HL-60/S4 (cell line): ENCODE results near the gene KRT79.

Experiments
- in situ Hi-C: fragments of 300-500 bp; cut with MboI; formaldehyde crosslinking; loops from 2 replicates; pipeline ENCODE4 v1.14.3; 2022; ENCODE audit warnings: low sequenced_read_pairs

Gene KRT79

DNA sequence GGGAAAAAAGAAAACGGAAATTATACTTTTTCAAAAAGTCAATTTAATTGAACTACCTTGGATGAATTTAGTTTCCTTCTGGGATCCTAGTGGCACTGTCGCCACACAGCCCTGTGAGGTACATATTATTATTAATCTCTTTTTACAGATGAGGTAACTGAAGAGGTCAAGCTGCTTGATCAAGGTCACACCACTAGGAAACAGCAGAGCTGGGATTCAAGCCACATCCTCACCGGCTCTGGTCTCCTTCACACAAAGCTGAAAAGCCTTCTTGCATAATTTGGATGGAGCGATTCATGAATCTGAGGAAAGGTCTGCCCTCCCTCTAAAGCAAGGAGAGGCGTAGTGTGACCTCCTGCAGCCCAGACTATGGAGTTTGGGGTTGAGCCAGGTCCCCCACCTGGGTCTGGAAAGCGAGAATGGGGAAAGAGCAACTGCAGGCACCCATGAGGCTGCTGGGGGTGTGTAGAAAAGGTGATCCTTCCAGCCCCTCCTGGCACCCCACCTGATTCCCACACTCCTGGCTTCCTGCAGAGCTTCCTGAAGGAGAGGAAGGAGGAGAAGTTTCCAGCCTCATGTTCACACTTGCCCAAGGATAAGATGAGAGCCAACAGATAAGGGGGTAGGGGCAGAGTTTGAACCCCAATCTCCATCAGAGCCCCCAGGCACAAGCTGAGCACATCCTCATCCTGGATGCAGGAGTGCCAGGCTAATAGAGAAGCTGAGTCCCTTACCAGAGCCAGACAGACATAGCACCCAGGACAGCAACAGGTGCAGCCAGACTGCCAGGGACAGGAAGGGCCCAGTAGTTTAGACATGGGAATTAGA is 3.9 kb upstream of the KRT79 start:
- in situ Hi-C loops, result no loop called here

DNA sequence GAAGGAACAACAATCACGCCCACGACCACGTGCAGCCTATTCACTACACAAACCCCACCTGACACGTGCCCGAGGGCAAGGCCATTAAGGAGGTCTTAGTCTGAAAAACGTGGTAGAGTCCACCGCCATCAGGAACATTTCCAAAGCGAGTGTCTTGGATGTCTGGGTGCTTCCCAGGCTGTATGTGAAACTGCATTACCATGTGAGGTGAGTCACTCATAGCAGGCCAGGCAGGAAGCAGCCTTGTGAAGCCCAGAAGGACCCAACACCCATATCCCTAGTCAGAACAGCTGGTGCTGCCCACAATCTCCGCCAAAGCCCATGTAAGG is 3.3 kb upstream of the KRT79 start:
- in situ Hi-C loops, result no loop called here

DNA sequence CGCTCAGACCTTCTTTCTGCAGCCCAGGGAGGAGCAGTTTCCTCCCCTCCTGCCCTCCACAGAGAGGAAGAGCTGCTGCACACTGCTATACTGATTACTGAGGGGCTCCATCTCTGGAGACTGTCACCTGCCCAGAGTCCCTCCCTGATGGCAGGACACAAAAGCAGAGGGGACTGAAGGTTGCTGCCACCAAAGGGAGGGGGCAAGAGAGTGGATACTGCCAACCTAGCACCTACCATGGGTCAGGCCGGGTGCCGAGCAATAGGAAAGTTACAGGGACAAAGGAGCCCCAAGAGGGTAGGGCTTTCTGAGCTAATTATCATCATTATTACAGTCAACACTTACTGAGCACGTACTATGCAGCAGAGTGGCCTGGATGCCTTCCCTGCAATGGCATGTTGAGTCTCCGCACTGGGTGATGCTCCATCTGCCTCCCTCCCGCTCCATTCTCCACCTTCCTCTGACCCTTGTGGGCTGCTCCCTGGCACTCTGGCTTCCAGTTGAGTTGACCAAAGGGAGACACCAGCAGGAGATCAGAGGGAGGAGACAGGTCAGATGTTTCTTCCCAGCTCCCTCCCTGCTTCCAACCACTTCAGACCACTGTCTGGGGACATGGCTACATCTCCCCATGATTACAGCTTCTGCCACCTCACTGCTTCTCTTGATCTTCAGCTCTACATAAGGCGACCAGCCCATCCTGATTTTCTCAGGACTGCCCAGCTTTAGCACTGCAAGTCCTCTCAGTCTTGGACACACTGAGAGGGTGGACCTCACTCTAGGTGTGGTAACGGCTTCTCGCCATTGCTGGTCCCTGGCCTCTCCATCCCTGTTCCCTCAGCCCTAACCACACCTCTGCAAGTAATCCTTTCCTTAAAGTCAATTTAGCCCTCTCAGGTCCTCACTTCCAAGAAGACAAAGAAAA is 2.6 kb upstream of the KRT79 start:
- in situ Hi-C loops, result no loop called here

DNA sequence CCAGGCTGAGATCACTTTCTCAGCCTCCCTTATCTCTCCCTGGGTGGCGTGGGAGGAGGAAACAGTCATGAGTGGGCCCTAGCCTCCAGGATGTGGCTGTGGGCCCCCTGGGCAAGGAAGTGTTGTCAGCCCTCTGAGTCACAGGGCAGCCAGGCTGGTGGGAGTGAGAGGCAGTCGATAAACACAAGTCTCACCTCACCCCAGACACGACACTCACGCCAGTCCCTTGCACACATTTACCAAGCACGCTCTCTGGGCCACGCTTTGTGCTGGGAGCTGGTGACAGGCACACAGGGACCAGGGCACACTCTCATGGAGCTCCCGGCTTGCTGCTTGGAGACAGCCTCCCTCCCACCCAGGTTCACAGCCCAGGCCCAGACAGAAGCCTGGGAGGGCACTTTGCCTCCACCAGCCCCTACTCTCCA is 1.9 kb upstream of the KRT79 start:
- in situ Hi-C loops, result no loop called here

DNA sequence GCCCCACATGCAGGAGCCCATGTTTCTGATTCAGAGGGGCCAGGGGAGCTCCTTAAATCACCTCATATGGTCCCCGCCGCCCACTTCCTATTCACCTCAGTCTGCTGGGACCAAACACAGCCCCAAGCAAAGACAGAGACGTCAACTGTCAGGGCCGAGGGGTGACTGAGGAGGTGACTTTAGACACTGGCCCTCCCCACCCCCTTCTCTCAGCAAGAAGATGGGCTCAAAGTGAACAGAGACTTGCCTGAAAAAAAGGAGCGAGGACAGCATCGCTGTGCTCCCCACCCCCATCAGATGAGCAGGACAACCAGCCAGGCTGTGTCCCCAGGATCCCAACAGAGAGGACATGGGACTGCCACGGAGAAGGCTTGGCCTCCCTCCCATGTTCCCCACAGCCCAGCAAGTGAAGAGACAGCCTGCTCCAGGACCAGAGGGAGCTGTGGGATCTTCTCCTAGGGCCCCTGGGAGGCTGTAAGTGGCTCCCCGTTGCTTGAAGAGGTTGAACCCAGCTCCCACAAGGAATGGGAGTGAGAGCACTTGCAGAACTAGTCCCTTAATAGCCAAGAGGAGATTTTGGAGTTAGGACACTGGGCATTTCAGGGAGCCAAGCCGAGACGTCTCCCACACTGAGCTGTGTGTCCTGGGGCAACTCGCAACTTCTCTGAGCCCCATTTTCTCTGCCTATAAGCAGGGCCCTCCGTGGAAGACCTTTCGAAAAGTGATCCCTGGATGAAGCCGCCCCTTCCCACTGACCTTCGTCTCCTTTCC is 1.3 kb upstream of the KRT79 start:
- in situ Hi-C loops, result no loop called here

DNA sequence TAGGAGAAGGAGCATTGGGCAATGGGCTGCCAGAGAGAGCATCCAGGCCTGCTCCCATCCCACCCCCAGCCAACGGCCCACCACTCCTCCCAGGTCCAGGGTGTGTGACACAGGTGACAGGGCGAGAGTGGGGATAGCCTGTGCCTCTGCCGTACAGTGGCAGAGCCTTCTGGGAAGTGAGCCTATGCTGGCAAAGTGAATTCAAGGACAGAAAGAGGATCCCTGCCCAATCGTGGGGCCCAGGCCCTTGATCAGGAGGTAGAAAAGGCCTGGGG is 553 bp upstream of the KRT79 start:
- in situ Hi-C loops, result no loop called here

DNA sequence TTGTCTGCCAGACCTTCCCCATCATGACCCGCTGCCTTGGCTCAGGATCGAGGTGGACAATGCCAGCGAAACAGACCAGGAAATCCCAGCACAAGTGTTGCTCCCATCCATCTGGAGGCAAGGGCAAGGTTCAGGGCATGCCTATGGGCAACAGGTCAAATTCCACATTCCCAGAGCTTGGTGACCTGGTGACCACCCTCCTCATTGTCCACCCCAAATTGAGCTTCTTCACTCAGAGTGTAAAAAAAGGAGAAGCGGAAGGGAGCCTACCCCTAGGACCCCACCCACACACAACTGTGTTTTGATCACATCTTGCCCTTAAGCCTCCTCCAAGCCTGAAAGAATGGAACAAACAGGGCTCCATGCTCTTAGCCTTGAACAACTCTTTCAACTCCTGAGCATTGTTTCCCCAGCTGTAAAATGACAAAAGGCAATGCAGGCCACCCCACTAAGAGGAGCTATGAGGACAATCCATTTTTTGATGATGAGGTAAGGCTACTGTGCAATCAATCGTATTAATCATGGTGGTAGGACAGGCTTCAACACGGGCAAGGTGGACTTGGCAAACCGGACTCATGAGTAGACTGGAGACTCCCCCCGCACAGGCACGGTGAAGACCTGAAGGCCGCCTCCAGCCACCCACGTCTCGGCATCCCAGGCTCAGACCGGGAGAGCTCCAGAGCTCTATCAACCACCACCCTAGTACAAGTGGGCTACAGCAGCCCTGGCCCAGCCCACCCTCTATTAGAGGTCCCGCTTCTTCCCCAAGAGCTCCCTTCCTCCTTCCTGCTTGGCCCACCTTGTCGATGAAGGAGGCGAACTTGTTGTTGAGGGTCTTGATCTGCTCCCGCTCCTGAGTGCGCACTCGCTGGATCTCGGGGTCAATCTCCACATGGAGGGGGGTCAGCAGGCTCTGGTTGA is 866 bp downstream of the KRT79 start:
- in situ Hi-C loops, result no loop called here

DNA sequence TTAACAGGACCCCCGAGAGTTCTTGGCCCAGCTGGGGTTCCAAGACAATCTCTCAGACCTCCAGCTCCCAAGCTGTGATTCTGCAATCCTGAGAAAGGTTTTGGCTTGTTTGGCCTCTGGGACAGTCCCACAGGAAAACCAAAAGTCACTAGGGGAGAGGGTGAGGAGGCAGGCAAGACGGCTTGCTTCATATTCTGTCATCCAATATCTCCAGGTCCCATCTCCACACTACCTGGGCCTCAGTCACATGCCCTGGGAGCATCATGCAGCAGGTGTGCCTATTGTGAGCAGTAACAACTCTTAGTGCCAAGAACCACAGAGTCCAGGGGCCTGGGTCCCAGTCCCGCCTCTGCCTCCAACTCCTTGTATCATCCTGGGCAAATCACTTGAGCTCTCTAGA is 1.7 kb downstream of the KRT79 start:
- in situ Hi-C loops, result no loop called here

DNA sequence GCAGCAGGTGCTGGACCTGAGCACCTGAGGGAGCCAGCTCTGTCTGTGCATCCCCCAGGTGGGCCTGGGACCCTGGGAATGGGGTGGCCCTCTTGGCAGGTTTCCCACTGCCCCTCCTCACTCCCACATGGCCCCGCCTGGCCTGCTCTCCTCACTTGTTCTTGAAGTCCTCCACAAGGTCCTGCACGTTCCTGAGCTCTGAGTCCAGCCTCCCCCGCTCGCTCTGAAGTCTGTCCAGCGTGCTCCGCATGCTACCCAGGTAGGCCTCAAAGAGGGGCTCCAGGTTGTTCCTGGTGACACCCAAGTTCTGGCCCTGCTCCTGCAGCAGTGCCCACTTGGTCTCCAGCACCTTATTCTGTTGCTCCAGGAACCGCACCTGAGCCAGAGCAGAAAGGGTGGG is 2.9 kb downstream of the KRT79 start:
- in situ Hi-C loops, result no loop called here

DNA sequence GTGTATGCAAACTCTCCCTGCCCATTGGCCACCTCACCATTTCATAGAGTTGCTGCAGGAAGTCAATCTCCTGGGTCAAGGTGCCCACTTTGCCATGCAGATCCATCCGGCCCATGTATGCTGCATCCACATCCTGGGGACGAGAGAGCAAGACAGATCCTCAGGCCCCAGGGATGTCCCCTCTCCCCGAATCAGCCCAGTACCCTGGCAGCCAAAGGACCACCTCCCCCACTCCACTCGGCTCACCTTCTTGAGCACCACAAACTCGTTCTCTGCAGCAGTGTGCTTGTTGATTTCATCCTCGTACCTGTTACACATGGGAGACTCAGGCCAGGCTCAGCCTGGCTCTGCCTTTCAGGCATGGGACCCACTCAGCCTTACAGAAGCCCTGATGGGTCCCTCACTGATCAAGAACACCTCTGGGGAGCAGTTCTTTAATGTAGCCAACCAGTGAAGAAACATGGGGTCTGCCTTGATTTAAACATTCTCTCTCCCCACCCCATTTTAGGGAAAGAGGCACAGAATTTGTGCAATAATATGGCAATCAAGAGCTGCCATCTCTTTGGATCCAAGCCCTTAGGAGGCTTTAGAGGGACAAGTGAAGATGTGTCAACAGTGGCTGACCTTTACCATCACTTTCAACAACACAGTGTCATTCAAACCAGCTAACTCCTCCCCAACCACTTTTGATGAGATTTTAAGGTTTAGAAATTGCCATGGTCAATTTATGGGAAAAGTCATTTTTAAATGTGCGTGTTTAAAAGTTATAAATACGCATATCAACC is 3.9 kb downstream of the KRT79 start:
- in situ Hi-C loops, result no loop called here

DNA sequence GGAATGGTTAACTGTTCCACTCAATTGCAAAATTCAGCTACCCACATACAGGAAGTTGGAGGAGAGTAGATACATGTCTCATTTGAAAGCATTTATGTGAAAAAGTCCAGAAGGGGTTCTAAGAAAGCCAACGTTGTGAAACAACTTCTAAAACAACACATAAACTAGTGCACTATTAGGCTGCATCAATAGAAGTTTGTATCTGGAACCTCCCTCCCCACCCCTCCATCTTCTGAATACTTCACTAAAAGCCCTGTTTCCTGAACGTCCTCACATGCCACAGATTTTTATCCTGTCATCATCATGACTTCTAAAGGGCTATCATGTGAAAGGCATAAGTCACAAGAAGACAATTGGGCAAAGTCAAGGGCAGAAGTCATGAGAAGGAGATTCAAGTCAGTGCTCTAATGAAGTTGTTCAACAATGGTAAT is 5.5 kb downstream of the KRT79 start:
- in situ Hi-C loops, result no loop called here

DNA sequence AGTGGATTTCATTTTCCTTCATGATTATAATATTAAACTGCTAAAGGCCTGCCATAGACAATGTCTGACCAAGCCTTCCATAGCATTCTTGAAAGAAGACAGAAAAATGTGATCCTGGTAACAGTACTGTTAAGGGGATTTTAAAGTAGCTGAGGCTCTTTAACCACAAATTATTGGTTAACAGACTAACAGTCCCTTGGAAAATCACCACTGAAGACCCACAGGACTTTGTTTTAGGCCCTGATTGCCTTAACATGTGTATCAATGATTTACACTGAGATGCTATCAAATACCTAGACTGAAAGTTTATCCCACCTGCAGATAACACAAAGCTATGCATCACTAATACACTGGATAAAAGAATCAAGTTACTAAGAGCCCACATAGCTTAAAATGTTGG is 6.0 kb downstream of the KRT79 start:
- in situ Hi-C loops, result no loop called here

DNA sequence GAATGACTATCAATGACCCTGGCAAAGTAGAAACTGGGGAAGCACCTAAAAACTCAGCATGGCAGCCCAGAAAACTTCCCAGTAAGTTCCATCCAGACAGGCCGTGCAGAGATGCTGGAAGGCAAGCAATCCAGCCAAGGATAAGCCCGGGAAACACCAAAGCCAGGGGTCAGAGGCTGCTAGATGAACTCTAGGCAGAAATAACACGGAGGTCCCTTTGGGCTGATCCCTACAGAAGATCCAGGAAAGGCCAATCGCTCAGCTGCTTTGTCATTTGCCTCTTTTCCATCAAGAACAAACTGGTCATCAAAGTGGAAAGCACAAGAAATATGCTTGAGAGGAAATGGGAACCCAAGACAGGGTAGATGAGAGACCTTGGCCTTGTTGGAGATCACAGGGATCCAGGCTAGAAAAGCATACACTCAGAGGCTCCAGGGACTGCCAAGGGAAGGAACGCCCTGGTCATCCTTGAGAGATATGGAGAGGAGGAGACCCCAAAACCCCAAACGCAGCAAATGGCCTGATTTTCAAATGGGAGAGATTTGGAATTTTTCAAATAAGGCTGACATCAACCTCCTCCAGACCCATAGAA is 6.5 kb downstream of the KRT79 start:
- in situ Hi-C loops, result no loop called here

DNA sequence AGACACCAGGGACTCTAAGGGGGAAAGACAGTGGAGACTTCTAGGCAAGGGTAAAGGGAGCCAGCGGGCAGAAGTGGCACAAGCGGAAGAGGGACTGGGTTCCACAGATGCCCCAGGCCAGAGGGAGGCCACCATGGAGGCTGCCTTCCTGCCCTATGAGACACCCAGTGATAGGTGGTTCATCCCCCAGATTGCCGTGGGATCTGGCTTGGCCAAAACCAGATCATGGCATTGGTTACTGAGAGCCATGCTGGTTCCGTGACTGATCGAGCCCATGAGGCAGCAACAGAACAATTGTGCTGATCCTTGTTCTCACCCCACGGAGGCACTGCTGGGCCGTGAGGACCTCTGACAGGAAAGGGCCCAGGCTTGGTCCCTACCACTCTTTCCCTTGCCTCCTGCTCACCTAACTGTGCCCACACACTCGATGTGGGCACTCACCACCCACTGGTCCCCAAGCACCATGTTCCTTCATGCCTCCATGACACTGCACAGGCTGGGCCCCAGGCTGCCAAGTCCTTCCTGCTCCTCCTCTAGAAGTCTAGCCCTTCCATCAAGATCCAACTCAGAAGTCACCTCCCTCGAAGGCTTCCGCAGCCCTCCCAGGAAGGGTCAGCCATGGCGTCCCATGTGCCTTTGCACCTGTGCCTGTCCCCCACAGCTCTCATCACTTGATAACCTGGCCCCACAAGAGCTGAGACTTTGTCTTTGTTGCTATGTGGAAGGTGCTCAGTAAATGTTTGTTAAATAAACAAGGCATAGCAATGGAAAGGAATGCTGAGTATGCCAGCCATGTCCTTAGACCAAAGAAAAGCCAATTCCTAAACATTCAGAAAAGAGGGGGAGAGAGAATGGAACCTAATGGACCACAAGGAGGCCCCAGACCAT is 7.3 kb downstream of the KRT79 start:
- in situ Hi-C loops, result no loop called here

DNA sequence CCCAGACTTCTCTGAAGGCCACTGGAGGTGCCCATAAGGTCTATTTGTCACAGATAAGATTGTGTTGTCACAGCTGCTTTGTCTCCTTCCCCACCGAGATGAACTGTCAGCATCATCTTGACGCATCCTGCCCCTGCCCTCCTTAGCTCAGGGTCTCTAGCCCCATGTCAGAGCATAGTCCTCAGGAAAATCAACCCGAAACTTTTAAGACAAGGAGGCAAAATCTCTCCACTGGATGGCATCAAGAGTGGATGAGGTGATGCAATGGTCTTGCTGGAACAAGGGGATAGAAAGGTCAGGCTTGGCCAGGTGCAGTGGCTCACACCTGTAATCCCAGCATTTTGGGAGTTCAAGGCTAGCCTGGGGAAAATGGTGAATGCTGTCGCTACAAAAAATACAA is 8.2 kb downstream of the KRT79 start:
- in situ Hi-C loops, result no loop called here

DNA sequence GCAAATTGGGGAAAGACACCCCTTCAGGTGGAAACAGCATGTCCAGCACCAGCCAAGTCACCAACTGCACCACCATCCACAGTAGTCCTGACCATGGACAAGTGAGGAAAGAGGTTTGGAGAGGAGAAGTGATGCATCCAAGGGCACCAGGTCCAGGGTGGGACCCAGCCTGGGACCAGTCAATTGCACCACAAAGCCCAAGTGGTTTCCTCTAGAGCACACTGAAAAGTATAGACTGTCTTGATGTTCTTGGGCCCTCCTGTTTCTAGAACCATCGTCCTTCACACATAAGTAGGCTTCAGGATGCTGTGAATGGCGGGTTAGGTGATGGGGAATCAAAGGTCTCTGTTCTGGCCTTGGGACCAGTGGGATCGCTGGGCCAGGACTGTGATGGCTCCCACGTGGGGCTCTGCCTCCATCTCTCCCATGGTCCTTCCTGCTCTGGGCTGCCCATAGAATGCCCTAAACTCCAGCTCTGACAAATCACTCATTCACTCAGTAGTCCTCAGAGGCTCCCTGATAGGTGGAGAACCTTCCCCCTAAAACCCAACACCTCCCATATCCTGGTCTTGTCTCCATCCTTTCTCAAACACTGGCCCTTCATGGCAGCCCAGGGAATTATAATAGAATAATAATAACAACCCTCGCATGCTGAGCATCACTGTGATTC is 9.2 kb downstream of the KRT79 start:
- in situ Hi-C loops, result no loop called here

DNA sequence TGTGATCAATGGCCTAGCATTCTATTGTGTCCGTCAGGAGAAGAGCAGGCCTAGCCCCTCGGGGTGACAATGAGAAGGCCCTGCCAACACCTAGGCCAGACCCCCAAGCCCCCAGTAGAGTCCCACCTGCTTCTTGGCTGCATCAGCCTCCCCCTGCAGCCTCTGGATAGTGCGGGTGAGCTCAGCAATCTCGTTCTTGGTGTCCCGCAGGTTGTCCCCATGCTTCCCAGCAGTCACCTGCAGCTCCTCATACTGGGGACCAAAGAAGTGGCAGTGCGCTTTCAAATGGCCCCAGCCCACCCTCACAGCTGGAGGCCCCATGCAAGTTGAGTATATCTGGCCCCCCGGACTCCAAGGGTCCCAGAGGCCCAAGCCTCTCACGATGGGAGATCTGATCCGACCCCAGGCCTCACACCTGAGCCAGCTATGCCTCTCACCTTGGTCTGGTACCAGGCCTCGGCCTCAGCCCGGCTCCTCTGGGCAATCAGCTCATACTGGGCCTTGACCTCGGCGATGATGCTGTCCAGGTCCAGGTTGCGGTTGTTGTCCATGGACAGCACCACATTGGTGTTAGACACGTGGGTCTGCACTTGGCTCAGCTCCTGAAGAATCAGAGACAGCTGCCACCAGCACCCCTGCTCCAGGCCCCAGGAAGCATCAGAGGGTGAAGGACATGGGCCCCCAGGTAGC is 10.2 kb downstream of the KRT79 start:
- in situ Hi-C loops, result no loop called here
